Smooth muscle cell (in vitro differentiated cells): Measurements from ENCODE around the gene ELF1. TPM values are rescaled to one million over a fixed set of nuclear protein-coding genes. Genes with fewer than 3 reads are reported as not detected.

ENCODE experiments used
- DNase-seq: peaks from one replicate; lab custom pipeline; 2025; ENCODE audit not compliant: unreplicated experiment; lab: John Stamatoyannopoulos, UW
- H2AFZ ChIP-seq: fragments of 200-600 bp; sonication (generic); 2 replicates; pipeline ENCODE4 v1.6.0; 2016; ENCODE audit warnings: antibody characterized with exemption, low read depth, mild to moderate bottlenecking
- H3F3A ChIP-seq: fragments of 200-600 bp; sonication (generic); 2 replicates; pipeline ENCODE4 v1.6.0; 2017; ENCODE audit warnings: antibody characterized with exemption, low read depth
- H3K27ac ChIP-seq: fragments of 200-600 bp; sonication (generic); 2 replicates; pipeline ENCODE4 v1.5.1; 2016; ENCODE audit warnings: low read depth, mild to moderate bottlenecking
- H3K27me3 ChIP-seq: fragments of 200-600 bp; sonication (generic); 2 replicates; pipeline ENCODE4 v1.6.1; 2016; ENCODE audit warnings: low read depth, mild to moderate bottlenecking
- H3K36me3 ChIP-seq: fragments of 200-600 bp; sonication (generic); 2 replicates; pipeline ENCODE4 v1.5.1; 2016; ENCODE audit warnings: low read depth
- H3K4me1 ChIP-seq: fragments of 200-600 bp; sonication (generic); 2 replicates; pipeline ENCODE4 v1.5.1; 2016; ENCODE audit warnings: low read depth
- H3K4me2 ChIP-seq: fragments of 200-600 bp; sonication (generic); 2 replicates; pipeline ENCODE4 v1.6.0; 2016; ENCODE audit warnings: mild to moderate bottlenecking
- H3K4me3 ChIP-seq: fragments of 200-600 bp; sonication (generic); 2 replicates; pipeline ENCODE4 v1.5.1; 2016; ENCODE audit warnings: mild to moderate bottlenecking
- H3K79me2 ChIP-seq: fragments of 200-600 bp; sonication (generic); 2 replicates; pipeline ENCODE4 v1.6.0; 2016; ENCODE audit warnings: low read depth, mild to moderate bottlenecking
- H3K9ac ChIP-seq: fragments of 200-600 bp; sonication (generic); 2 replicates; pipeline ENCODE4 v1.6.0; 2016; ENCODE audit warnings: low read depth
- H3K9me3 ChIP-seq: fragments of 200-600 bp; sonication (generic); replicated peaks from 2 replicates; pipeline ENCODE4 v1.5.1; 2016; ENCODE audit warnings: low read depth
- H4K20me1 ChIP-seq: fragments of 200-600 bp; sonication (generic); 2 replicates; pipeline ENCODE4 v1.6.0; 2016; ENCODE audit warnings: low read depth
- WGBS: methylation state at CpG from one replicate; pipeline ENCODE4 v1.1.7; 2016; ENCODE audit warnings: low lambda C conversion rate; 5-methylcytosine and 5-hydroxymethylcytosine counted together
- polyA plus RNA-seq: library from polyadenylated mRNA; unstranded; fragments of >200 nt; fragmentation: Nextera tagmentation; extraction: Ambion mirVana; gene quantifications from 2 replicates; pipeline ENCODE4 v1.2.1, GENCODE V29; 2016
- total RNA-seq: library from RNA; depleted of rRNA; stranded (reverse); fragments of >200 nt; gene quantifications from 2 replicates; pipeline ENCODE4 v1.2.3, GENCODE V29; 2014
- TF ChIP-seq, protein P1 (sequence below): fragments of 200-600 bp; sonication (generic); IDR thresholded peaks from 2 replicates; pipeline ENCODE4 v1.5.1; 2017; ENCODE audit warnings: borderline replicate concordance, mild to moderate bottlenecking, antibody characterized with exemption; ENCODE audit not compliant: insufficient read depth, poor library complexity, severe bottlenecking

Gene ELF1
- total and polyA plus RNA-seq, 2 experiments from 2014 or later: 21.2 to 53.1 TPM

GRCh38 chr13:41004875-41005693 is 14.0 kb downstream of the ELF1 start:
- H4K20me1 ChIP-seq: peaks cover 89% of the 10 kb centered on the region
- H3K27ac ChIP-seq: peak overlapping the region; percentile 63
- peaks cover 21% of the 10 kb centered on the region for H3K4me1 ChIP-seq
- H3F3A ChIP-seq: no peaks in the 10 kb centered on the region
- TF ChIP-seq, protein P1, sequence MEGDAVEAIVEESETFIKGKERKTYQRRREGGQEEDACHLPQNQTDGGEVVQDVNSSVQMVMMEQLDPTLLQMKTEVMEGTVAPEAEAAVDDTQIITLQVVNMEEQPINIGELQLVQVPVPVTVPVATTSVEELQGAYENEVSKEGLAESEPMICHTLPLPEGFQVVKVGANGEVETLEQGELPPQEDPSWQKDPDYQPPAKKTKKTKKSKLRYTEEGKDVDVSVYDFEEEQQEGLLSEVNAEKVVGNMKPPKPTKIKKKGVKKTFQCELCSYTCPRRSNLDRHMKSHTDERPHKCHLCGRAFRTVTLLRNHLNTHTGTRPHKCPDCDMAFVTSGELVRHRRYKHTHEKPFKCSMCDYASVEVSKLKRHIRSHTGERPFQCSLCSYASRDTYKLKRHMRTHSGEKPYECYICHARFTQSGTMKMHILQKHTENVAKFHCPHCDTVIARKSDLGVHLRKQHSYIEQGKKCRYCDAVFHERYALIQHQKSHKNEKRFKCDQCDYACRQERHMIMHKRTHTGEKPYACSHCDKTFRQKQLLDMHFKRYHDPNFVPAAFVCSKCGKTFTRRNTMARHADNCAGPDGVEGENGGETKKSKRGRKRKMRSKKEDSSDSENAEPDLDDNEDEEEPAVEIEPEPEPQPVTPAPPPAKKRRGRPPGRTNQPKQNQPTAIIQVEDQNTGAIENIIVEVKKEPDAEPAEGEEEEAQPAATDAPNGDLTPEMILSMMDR: no peak
- H3K36me3 ChIP-seq: no peaks in the 10 kb centered on the region
- 31% methylated on average over 4 of the region's 4 CpGs for WGBS
- peaks cover 95% of the 10 kb centered on the region for H3K79me2 ChIP-seq
- no peaks in the 10 kb centered on the region for H3K9me3 ChIP-seq
- H3K9ac ChIP-seq: no peak overlapping the region
- H3K4me2 ChIP-seq: peak overlapping the region; percentile 61
- H2AFZ ChIP-seq: no peak overlapping the region
- no peak for DNase-seq
- no peak overlapping the region for H3K4me3 ChIP-seq
- no peaks in the 10 kb centered on the region for H3K27me3 ChIP-seq

DNA sequence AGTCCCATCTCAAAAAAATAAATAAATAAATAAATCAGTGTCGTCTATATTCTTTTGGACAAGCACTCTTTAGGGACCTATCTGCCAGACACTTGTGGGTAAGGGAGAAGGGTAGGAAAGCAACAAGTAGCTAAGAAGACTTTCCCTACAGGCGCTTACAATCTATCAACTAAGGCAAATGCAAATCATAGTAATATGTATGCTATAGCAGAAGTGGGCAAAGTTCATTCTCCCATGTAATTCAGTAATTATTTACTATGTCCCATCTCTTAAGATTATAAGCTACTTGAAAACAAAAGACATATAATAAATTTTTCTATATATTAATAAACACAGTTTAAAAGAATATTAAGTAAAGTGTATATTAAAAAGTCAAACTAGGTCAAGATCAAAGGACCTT is 16.5 kb downstream of the ELF1 start:
- TF ChIP-seq, protein P1: no peak
- Histone ChIP-seq H3K4me1 (peaks cover 15% of the 10 kb centered on the region), H2AFZ (no peak overlapping the region), H3K27me3 (no peaks in the 10 kb centered on the region), H3K27ac (no peak overlapping the region), H3K9ac (no peak overlapping the region), H3F3A (no peaks in the 10 kb centered on the region), H3K4me3 (no peak overlapping the region), H3K4me2 (no peak overlapping the region), H3K36me3 (no peaks in the 10 kb centered on the region), H3K79me2 (peaks cover 98% of the 10 kb centered on the region), H4K20me1 (peaks cover 88% of the 10 kb centered on the region), H3K9me3 (no peaks in the 10 kb centered on the region)
- WGBS: 70% methylated on average over 2 of the region's 2 CpGs
- DNase-seq: no peak

DNA sequence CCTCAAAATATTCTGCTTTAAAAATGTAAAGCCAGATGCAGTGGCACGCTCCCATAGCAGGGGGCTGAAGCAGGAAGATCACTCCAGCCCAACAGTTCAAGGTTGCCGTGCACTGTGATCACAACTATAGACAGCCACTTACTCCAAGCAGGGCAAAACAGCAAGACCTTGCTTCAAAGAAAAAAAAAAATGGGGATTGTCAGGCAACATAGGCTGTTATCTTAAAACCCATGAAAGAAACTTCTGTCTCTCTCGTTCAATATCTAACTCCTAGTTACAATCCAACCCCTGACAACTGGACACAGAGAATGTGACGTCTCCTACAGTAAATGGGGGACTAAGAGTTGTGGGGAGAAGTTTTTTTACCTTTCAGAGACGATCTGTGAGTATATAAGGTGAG is 17.4 kb downstream of the ELF1 start:
- no peak for DNase-seq
- Histone ChIP-seq H3K9me3 (no peaks in the 10 kb centered on the region), H3K79me2 (peaks cover 98% of the 10 kb centered on the region), H3K9ac (no peak overlapping the region), H3K27ac (no peak overlapping the region), H3F3A (no peaks in the 10 kb centered on the region), H3K4me1 (peaks cover 6% of the 10 kb centered on the region), H3K4me2 (no peak overlapping the region), H2AFZ (no peak overlapping the region), H4K20me1 (peaks cover 82% of the 10 kb centered on the region), H3K27me3 (no peaks in the 10 kb centered on the region), H3K4me3 (no peak overlapping the region), H3K36me3 (no peaks in the 10 kb centered on the region)
- TF ChIP-seq, protein P1: no peak
- 89% methylated on average over 5 of the region's 5 CpGs for WGBS

DNA sequence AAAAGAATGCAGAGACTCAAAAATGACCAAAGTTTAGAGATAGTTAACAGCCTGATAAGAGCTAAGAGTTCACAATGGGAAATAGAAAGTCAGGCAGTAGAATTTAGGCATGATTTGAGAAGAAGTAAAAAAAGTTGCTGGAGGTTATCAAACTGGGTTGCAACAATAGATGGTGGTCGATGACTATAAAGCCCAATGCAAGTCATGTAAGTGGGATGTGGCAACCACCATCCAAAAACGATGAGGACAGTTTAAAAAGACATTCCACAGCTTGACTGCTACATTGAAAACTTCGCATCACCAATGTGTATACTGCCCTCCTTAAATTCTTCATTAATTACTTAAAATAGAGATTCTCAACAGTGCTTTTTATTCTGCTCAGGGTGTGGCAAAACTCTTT is 19.7 kb downstream of the ELF1 start:
- no peak for DNase-seq
- no peaks in the 10 kb centered on the region for H3F3A ChIP-seq
- H3K36me3 ChIP-seq: no peaks in the 10 kb centered on the region
- no peaks in the 10 kb centered on the region for H3K9me3 ChIP-seq
- H3K27ac ChIP-seq: no peak overlapping the region
- H2AFZ ChIP-seq: no peak overlapping the region
- peaks cover 94% of the 10 kb centered on the region for H3K79me2 ChIP-seq
- H3K9ac ChIP-seq: no peak overlapping the region
- H4K20me1 ChIP-seq: peaks cover 81% of the 10 kb centered on the region
- peaks cover 1% of the 10 kb centered on the region for H3K4me1 ChIP-seq
- no peak overlapping the region for H3K4me3 ChIP-seq
- H3K4me2 ChIP-seq: no peak overlapping the region
- TF ChIP-seq, protein P1: no peak
- H3K27me3 ChIP-seq: no peaks in the 10 kb centered on the region
- WGBS: 93% methylated on average over 3 of the region's 3 CpGs
